H9 (cell line): Measurements from ENCODE around the gene ZMIZ1. TPM values are rescaled to one million over a fixed set of nuclear protein-coding genes. Genes with fewer than 3 reads are reported as not detected.

ENCODE experiments used
- DNase-seq: peaks from one replicate; pipeline ENCODE4 v3.0.0-alpha.2; 2017
- H2AFZ ChIP-seq: one replicate; pipeline ENCODE4 v1.6.1; 2013; ENCODE audit warnings: mild to moderate bottlenecking, low read length, control low read depth, moderate library complexity
- H2AK5ac ChIP-seq: 2 replicates; pipeline ENCODE4 v1.6.1; 2013; ENCODE audit warnings: low read length, control low read depth, mixed read lengths; ENCODE audit not compliant: insufficient read length
- H2BK120ac ChIP-seq: one replicate; pipeline ENCODE4 v1.6.1; 2013; ENCODE audit warnings: low read depth, mild to moderate bottlenecking, low read length, control low read depth, inconsistent platforms; ENCODE audit not compliant: poor library complexity, severe bottlenecking
- H2BK12ac ChIP-seq: 2 replicates; pipeline ENCODE4 v1.6.1; 2013; ENCODE audit warnings: low read length, control low read depth, mixed read lengths, low read depth; ENCODE audit not compliant: insufficient read length
- H2BK15ac ChIP-seq: 2 replicates; pipeline ENCODE4 v1.6.1; 2013; ENCODE audit warnings: low read depth, low read length, control low read depth
- H2BK20ac ChIP-seq: one replicate; pipeline ENCODE4 v1.6.1; 2013; ENCODE audit warnings: low read depth, mild to moderate bottlenecking, low read length, control low read depth, inconsistent platforms; ENCODE audit not compliant: poor library complexity, severe bottlenecking
- H2BK5ac ChIP-seq: 2 replicates; pipeline ENCODE4 v1.6.1; 2013; ENCODE audit warnings: low read length, control low read depth, mixed read lengths; ENCODE audit not compliant: insufficient read length
- H3K14ac ChIP-seq: 2 replicates; pipeline ENCODE4 v1.6.1; 2013; ENCODE audit warnings: low read length, control low read depth; ENCODE audit not compliant: insufficient read depth
- H3K18ac ChIP-seq: 2 replicates; pipeline ENCODE4 v1.6.1; 2013; ENCODE audit warnings: low read depth, mild to moderate bottlenecking, mixed read lengths, low read length, control low read depth; ENCODE audit not compliant: insufficient read length
- H3K23ac ChIP-seq: 2 replicates; pipeline ENCODE4 v1.6.1; 2013; ENCODE audit warnings: low read length, control low read depth, mixed read lengths, low read depth; ENCODE audit not compliant: insufficient read length
- H3K23me2 ChIP-seq: 2 replicates; pipeline ENCODE4 v1.6.1; 2013; ENCODE audit warnings: low read depth, mild to moderate bottlenecking, mixed read lengths, low read length, control low read depth; ENCODE audit not compliant: insufficient read length, poor library complexity, severe bottlenecking
- H3K27ac ChIP-seq: 2 replicates; pipeline ENCODE4 v1.5.1; 2013; ENCODE audit warnings: low read length, control low read depth, mixed read lengths, low read depth; ENCODE audit not compliant: insufficient read length
- H3K27me3 ChIP-seq: 2 replicates; pipeline ENCODE4 v1.6.1; 2013; ENCODE audit warnings: low read length, control low read depth, inconsistent platforms; ENCODE audit not compliant: insufficient read depth
- H3K4ac ChIP-seq: 2 replicates; pipeline ENCODE4 v1.6.1; 2013; ENCODE audit warnings: low read depth, mild to moderate bottlenecking, control low read depth, inconsistent platforms, low read length, moderate library complexity
- H3K4me1 ChIP-seq: 2 replicates; pipeline ENCODE4 v1.6.1; 2013; ENCODE audit warnings: low read length, control low read depth, inconsistent platforms; ENCODE audit not compliant: insufficient read depth
- H3K4me2 ChIP-seq: 2 replicates; pipeline ENCODE4 v1.6.1; 2013; ENCODE audit warnings: low read length, control low read depth, mixed read lengths; ENCODE audit not compliant: insufficient read length, insufficient read depth
- H3K56ac ChIP-seq: 2 replicates; pipeline ENCODE4 v1.6.1; 2013; ENCODE audit warnings: low read depth, mild to moderate bottlenecking, mixed read lengths, low read length, control low read depth; ENCODE audit not compliant: insufficient read length
- H3K79me1 ChIP-seq: 2 replicates; pipeline ENCODE4 v1.6.1; 2013; ENCODE audit warnings: low read depth, mild to moderate bottlenecking, moderate library complexity, low read length, control low read depth, inconsistent platforms; ENCODE audit not compliant: insufficient read depth, poor library complexity, severe bottlenecking
- H3K79me2 ChIP-seq: 2 replicates; pipeline ENCODE4 v1.6.1; 2013; ENCODE audit warnings: low read length, control low read depth, inconsistent platforms; ENCODE audit not compliant: insufficient read depth
- H3K9ac ChIP-seq: 2 replicates; pipeline ENCODE4 v1.6.1; 2013; ENCODE audit warnings: low read length, control low read depth, mixed read lengths; ENCODE audit not compliant: insufficient read length; ENCODE audit errors: extremely low read depth
- H3K9me3 ChIP-seq: one replicate; pipeline ENCODE4 v1.6.1; 2013; ENCODE audit warnings: low read depth, low read length, inconsistent platforms; ENCODE audit not compliant: control insufficient read depth
- H3T11ph ChIP-seq: one replicate; pipeline ENCODE4 v1.6.1; 2013; ENCODE audit warnings: mild to moderate bottlenecking, low read length, control low read depth, inconsistent platforms
- H4K20me1 ChIP-seq: one replicate; pipeline ENCODE4 v1.6.1; 2013; ENCODE audit not compliant: control insufficient read depth, insufficient read length, insufficient read depth
- H4K5ac ChIP-seq: 2 replicates; pipeline ENCODE4 v1.6.1; 2013; ENCODE audit warnings: low read depth, mild to moderate bottlenecking, mixed read lengths, low read length, control low read depth; ENCODE audit not compliant: insufficient read length
- H4K8ac ChIP-seq: replicated peaks from 2 replicates; pipeline ENCODE4 v1.6.1; 2013; ENCODE audit warnings: low read length, control low read depth, mixed read lengths, low read depth; ENCODE audit not compliant: insufficient read length
- H4K91ac ChIP-seq: 2 replicates; pipeline ENCODE4 v1.6.1; 2013; ENCODE audit warnings: low read depth, mild to moderate bottlenecking, moderate library complexity, mixed read lengths, low read length, control low read depth; ENCODE audit not compliant: insufficient read length
- H3K27ac Mint-ChIP-seq, 3 experiments: 2 replicates in 2 of 3; 3 replicates in 1 of 3; pipeline ENCODE4 v1.8.0; 2020 to 2021; ENCODE audit warnings: mixed read lengths in 3 of 3, mild to moderate bottlenecking in 1 of 3, moderate library complexity in 1 of 3
- H3K27me3 Mint-ChIP-seq: 2 replicates; pipeline ENCODE4 v1.8.0; 2021; ENCODE audit warnings: low read depth, mild to moderate bottlenecking, moderate library complexity, mixed read lengths
- H3K36me3 Mint-ChIP-seq, 3 experiments: 2 replicates in 2 of 3; 3 replicates in 1 of 3; pipeline ENCODE4 v1.8.0; 2020 to 2021; ENCODE audit warnings: low read depth in 3 of 3, mixed read lengths in 3 of 3; ENCODE audit not compliant: insufficient read depth in 1 of 3
- H3K4me1 Mint-ChIP-seq, 2 experiments: 2 replicates each; pipeline ENCODE4 v1.8.0; 2020; ENCODE audit warnings: mixed read lengths in 2 of 2
- H3K4me3 Mint-ChIP-seq, 2 experiments: 2 replicates in 1 of 2; 3 replicates in 1 of 2; pipeline ENCODE4 v1.8.0; 2020 to 2021; ENCODE audit warnings: mild to moderate bottlenecking in 2 of 2, mixed read lengths in 2 of 2, moderate library complexity in 1 of 2
- H3K9me3 Mint-ChIP-seq, 2 experiments: 2 replicates in 1 of 2; 3 replicates in 1 of 2; pipeline ENCODE4 v1.8.0; 2020; ENCODE audit warnings: mild to moderate bottlenecking in 2 of 2, mixed read lengths in 2 of 2, moderate library complexity in 1 of 2
- WGBS: extraction: QIAGEN DNeasy Blood & Tissue Kit; methylation state at CpG from one replicate; pipeline ENCODE4 v1.1.7; 2013; ENCODE audit warnings: missing lambda C conversion rate, low lambda C conversion rate, mixed read lengths; ENCODE audit not compliant: insufficient read length; ENCODE audit errors: extremely low coverage; 5-methylcytosine and 5-hydroxymethylcytosine counted together
- total RNA-seq: library from RNA; stranded (reverse); gene quantifications from 2 replicates; pipeline ENCODE4 v1.2.1, GENCODE V29; 2021
- TF ChIP-seq, protein P1 (sequence below): fragments of 200-600 bp; sonication (generic); conservative IDR thresholded peaks from 3 replicates; pipeline ENCODE4 v1.8.0; 2021; ENCODE audit warnings: antibody characterized with exemption, mild to moderate bottlenecking

ZMIZ1 gene
- total RNA-seq, 1 experiment from 2014 or later, result 36.9 TPM

DNA sequence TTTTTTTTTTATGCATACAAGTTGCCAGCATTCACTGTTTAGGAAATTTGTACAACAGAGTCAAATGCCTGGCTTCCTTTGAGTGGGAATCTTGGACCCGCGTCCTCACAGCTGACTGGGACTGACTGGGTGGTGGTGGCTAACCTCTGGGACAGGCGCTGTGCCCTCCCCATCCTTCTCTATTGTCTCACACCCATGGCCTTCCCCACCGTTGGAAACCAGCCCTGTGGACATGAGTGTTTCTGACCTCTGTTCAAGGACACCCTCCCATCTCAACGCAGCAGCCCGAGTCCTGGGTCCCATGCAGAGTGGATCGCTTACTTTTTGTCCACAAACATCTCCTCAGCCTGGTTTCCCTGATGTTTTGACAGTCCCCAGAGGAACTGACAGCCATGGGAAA is 153.4 kb downstream of the ZMIZ1 start:
- Mint-ChIP-seq H3K4me3 (no peak overlapping the region), H3K36me3 (peaks cover 6 to 14% (median 12%) of the 10 kb centered on the region in 3 experiments; a peak in 5 of 7 replicates), H3K27me3 (no peaks in the 10 kb centered on the region; the same call in 1 of the 2 replicates), H3K27ac (no peak overlapping the region), H3K9me3 (no peaks in the 10 kb centered on the region; a peak in 1 of 5 replicates), H3K4me1 (peaks cover 37 to 52% of the 10 kb centered on the region in 2 experiments)
- DNase-seq, result no peak
- no peak overlapping the region for H4K91ac ChIP-seq
- H3K27ac ChIP-seq, result no peak overlapping the region
- H3K79me2 ChIP-seq, result no peaks in the 10 kb centered on the region
- peaks cover 2% of the 10 kb centered on the region for H4K20me1 ChIP-seq
- WGBS, result no CpG with 5 or more reads among the region's 7 CpGs
- no peak overlapping the region for H2BK120ac ChIP-seq
- no peak overlapping the region for H3K4me2 ChIP-seq
- no peak overlapping the region for H2AFZ ChIP-seq
- H3K9ac ChIP-seq, result no peak overlapping the region
- no peak overlapping the region for H3K18ac ChIP-seq
- H2BK12ac ChIP-seq, result no peak overlapping the region
- no peak overlapping the region for H2BK15ac ChIP-seq
- no peak overlapping the region for H3K14ac ChIP-seq
- no peak overlapping the region for H3K4ac ChIP-seq
- no peak overlapping the region for H2AK5ac ChIP-seq
- peaks cover 14% of the 10 kb centered on the region; the same call in 1 of the 2 replicates for H3K4me1 ChIP-seq
- H3K27me3 ChIP-seq, result no peaks in the 10 kb centered on the region
- TF ChIP-seq, protein P1, sequence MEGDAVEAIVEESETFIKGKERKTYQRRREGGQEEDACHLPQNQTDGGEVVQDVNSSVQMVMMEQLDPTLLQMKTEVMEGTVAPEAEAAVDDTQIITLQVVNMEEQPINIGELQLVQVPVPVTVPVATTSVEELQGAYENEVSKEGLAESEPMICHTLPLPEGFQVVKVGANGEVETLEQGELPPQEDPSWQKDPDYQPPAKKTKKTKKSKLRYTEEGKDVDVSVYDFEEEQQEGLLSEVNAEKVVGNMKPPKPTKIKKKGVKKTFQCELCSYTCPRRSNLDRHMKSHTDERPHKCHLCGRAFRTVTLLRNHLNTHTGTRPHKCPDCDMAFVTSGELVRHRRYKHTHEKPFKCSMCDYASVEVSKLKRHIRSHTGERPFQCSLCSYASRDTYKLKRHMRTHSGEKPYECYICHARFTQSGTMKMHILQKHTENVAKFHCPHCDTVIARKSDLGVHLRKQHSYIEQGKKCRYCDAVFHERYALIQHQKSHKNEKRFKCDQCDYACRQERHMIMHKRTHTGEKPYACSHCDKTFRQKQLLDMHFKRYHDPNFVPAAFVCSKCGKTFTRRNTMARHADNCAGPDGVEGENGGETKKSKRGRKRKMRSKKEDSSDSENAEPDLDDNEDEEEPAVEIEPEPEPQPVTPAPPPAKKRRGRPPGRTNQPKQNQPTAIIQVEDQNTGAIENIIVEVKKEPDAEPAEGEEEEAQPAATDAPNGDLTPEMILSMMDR, result no peak
- no peak overlapping the region for H3K23ac ChIP-seq
- no peak overlapping the region for H3K56ac ChIP-seq
- no peak overlapping the region for H2BK5ac ChIP-seq
- H3K9me3 ChIP-seq, result no peaks in the 10 kb centered on the region
- no peaks in the 10 kb centered on the region for H3K23me2 ChIP-seq
- H3T11ph ChIP-seq, result no peak overlapping the region
- H4K5ac ChIP-seq, result no peak overlapping the region
- H4K8ac ChIP-seq, result no peak overlapping the region
- no peak overlapping the region for H2BK20ac ChIP-seq
- no peaks in the 10 kb centered on the region for H3K79me1 ChIP-seq
